ENCODE measurements around the gene DUSP8.

DUSP8 gene

DNA sequence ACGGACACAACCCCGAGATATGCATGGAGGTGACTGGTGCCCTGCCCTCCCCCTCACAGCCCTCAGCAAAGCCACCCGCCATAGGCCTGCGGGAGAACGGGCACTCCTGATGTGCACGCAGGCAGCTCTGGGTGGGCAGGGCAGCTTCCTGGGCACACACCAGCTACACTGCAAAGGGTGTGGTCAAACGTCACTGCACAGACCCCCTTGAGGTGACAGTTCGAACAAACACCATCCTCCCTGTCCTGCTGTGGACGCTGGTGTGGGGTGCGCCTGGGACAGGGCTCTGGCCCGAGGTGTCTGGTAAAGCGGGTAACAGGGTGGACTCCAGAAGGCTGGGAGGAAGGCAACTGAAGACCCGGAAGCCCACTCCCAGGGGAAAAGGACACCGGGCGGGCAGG lies 63.6 kb downstream of the DUSP8 start:
- Histone ChIP-seq H3K36me3 (ENCODE audit: control insufficient read depth in 2 of 2, insufficient read depth in 1 of 2, low read length in 2 of 2) (no peaks in the 10 kb centered on the region), H3K27ac (ENCODE audit: extremely low read depth, low read depth, low read length) (no peak overlapping the region), H3K4me1 (ENCODE audit: control insufficient read depth, insufficient read depth, low read length) (no peaks in the 10 kb centered on the region), H3K4me3 (ENCODE audit: low read depth, low read length) (no peak overlapping the region), H3K9me3 (ENCODE audit: control insufficient read depth, insufficient read depth, low read depth, low read length) (no peaks in the 10 kb centered on the region)
- ChIA-PET POLR2A (no interaction called here), CTCF (no interaction called here)
- TF ChIP-seq, protein P1, sequence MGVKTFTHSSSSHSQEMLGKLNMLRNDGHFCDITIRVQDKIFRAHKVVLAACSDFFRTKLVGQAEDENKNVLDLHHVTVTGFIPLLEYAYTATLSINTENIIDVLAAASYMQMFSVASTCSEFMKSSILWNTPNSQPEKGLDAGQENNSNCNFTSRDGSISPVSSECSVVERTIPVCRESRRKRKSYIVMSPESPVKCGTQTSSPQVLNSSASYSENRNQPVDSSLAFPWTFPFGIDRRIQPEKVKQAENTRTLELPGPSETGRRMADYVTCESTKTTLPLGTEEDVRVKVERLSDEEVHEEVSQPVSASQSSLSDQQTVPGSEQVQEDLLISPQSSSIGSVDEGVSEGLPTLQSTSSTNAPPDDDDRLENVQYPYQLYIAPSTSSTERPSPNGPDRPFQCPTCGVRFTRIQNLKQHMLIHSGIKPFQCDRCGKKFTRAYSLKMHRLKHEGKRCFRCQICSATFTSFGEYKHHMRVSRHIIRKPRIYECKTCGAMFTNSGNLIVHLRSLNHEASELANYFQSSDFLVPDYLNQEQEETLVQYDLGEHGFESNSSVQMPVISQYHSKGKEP (tag by site-specific recombination; IDR thresholded peaks at IDR 0.05), result no peak
- TF ChIP-seq ZNF37A (tag by site-specific recombination; IDR thresholded peaks at IDR 0.05), result no peak
- no peak for TF ChIP-seq ZNF768 (tag by site-specific recombination; IDR thresholded peaks at IDR 0.05)
- TF ChIP-seq, protein P2, sequence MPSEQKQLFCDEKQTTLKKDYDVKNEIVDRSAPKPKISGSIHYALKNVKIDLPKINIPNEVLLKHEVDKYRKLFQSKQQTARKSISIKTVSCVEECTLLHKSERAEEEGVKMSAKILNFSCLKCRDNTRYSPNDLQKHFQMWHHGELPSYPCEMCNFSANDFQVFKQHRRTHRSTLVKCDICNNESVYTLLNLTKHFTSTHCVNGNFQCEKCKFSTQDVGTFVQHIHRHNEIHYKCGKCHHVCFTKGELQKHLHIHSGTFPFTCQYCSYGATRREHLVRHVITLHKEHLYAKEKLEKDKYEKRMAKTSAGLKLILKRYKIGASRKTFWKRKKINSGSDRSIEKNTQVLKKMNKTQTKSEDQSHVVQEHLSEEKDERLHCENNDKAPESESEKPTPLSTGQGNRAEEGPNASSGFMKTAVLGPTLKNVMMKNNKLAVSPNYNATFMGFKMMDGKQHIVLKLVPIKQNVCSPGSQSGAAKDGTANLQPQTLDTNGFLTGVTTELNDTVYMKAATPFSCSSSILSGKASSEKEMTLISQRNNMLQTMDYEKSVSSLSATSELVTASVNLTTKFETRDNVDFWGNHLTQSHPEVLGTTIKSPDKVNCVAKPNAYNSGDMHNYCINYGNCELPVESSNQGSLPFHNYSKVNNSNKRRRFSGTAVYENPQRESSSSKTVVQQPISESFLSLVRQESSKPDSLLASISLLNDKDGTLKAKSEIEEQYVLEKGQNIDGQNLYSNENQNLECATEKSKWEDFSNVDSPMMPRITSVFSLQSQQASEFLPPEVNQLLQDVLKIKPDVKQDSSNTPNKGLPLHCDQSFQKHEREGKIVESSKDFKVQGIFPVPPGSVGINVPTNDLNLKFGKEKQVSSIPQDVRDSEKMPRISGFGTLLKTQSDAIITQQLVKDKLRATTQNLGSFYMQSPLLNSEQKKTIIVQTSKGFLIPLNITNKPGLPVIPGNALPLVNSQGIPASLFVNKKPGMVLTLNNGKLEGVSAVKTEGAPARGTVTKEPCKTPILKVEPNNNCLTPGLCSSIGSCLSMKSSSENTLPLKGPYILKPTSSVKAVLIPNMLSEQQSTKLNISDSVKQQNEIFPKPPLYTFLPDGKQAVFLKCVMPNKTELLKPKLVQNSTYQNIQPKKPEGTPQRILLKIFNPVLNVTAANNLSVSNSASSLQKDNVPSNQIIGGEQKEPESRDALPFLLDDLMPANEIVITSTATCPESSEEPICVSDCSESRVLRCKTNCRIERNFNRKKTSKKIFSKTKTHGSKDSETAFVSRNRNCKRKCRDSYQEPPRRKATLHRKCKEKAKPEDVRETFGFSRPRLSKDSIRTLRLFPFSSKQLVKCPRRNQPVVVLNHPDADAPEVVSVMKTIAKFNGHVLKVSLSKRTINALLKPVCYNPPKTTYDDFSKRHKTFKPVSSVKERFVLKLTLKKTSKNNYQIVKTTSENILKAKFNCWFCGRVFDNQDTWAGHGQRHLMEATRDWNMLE (tag by site-specific recombination; conservative IDR thresholded peaks at IDR 0.05; ENCODE audit: low read depth), result no peak
- TF ChIP-seq, protein P3, sequence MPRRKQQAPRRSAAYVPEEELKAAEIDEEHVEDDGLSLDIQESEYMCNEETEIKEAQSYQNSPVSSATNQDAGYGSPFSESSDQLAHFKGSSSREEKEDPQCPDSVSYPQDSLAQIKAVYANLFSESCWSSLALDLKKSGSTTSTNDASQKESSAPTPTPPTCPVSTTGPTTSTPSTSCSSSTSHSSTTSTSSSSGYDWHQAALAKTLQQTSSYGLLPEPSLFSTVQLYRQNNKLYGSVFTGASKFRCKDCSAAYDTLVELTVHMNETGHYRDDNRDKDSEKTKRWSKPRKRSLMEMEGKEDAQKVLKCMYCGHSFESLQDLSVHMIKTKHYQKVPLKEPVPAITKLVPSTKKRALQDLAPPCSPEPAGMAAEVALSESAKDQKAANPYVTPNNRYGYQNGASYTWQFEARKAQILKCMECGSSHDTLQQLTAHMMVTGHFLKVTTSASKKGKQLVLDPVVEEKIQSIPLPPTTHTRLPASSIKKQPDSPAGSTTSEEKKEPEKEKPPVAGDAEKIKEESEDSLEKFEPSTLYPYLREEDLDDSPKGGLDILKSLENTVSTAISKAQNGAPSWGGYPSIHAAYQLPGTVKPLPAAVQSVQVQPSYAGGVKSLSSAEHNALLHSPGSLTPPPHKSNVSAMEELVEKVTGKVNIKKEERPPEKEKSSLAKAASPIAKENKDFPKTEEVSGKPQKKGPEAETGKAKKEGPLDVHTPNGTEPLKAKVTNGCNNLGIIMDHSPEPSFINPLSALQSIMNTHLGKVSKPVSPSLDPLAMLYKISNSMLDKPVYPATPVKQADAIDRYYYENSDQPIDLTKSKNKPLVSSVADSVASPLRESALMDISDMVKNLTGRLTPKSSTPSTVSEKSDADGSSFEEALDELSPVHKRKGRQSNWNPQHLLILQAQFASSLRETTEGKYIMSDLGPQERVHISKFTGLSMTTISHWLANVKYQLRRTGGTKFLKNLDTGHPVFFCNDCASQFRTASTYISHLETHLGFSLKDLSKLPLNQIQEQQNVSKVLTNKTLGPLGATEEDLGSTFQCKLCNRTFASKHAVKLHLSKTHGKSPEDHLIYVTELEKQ (tag by site-specific recombination; IDR thresholded peaks at IDR 0.05; ENCODE audit: borderline replicate concordance), result no peak
- no peak for TF ChIP-seq ZNF701 (tag by site-specific recombination; IDR thresholded peaks at IDR 0.05)
- no peak for TF ChIP-seq ZNF366 (tag by site-specific recombination; conservative IDR thresholded peaks at IDR 0.05)
- no peak for TF ChIP-seq ZNF596 (tag by site-specific recombination; IDR thresholded peaks at IDR 0.05)
- no peak for TF ChIP-seq ZNF530 (tag by site-specific recombination; IDR thresholded peaks at IDR 0.05; ENCODE audit: low read depth)
- no peak for TF ChIP-seq ZNF76 (tag by site-specific recombination; IDR thresholded peaks at IDR 0.05; ENCODE audit: borderline replicate concordance, low read depth)
- no peak for TF ChIP-seq TRIM28 (IDR thresholded peaks at IDR 0.05; ENCODE audit: borderline replicate concordance, low read length)
- TF ChIP-seq ZNF146 (tag by site-specific recombination; IDR thresholded peaks at IDR 0.05), result no peak
- TF ChIP-seq ZNF112 (tag by site-specific recombination; IDR thresholded peaks at IDR 0.05), result no peak
- no peak for TF ChIP-seq HOXA7 (CRISPR knock-in tag; IDR thresholded peaks at IDR 0.05; ENCODE audit: borderline replicate concordance)
- TF ChIP-seq ZNF350 (tag by site-specific recombination; IDR thresholded peaks at IDR 0.05), result no peak
